ENCODE data around the gene CIBAR2. TPM values are rescaled to one million over a fixed set of nuclear protein-coding genes. Genes with fewer than 3 reads are reported as not detected.

The CIBAR2 gene
- total and polyA plus RNA-seq, 9 of the 15 experiments (the other 6 are each of a cell fraction or from before 2014, with no cell fraction given), result not detected

DNA sequence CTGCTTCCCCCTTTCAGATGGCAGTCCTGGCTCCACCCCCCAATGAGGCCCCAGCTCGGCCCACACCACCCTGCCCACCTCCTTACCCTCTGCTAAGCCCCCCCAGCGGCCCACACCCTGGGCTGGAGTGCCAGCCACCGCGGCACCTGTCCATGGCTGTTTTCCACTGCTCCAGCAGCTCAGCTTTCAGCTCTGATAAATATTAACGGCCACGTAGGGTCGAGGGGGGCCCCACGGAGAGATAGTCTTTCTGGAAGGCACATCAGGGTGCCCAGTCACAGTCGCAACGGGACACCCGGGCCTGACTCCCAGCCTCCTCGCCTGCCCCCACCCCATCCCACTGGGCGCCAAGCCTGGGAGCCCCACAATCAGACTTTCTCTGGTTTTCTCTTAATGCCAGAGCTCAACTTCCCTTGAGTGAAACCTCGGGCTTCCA is 46.5 kb upstream of the CIBAR2 start:
- no peaks in the 10 kb centered on the region for H3K9me3 ChIP-seq (replicated peaks; ENCODE audit: control insufficient read depth, insufficient read depth, low read depth, low read length)
- ChIA-PET POLR2A (interaction anchor here (0.5 to 1.6 kb wide), 3 partner anchors 9 to 22 kb away, joined by 3 to 6 read pairs (median 4); no protein-coding TSS in a partner anchor), CTCF (ENCODE audit: low intra/inter-chr PET ratio) (no interaction called here)
- no peaks in the 10 kb centered on the region for H4K20me1 ChIP-seq (replicated peaks; ENCODE audit: control insufficient read depth, insufficient read depth, low read length)
- H3K4me2 ChIP-seq (ENCODE audit: insufficient read depth, low read length), result no peak overlapping the region
- no peaks in the 10 kb centered on the region for H3K9me1 ChIP-seq (ENCODE audit: control insufficient read depth, insufficient read depth, low read length)
- no TSS peak for BruUV-seq (replicated peaks)
- intact Hi-C loops (cut with micrococcal nuclease), result no loop called here
- H2AFZ ChIP-seq (ENCODE audit: low read depth, low read length), result peak overlapping the region; percentile 43; the same call in 1 of the 2 replicates
- 38% methylated on average over 13 of the region's 14 CpGs for WGBS (ENCODE audit: insufficient coverage, low coverage, missing lambda C conversion rate)
- H3K4me3 ChIP-seq, result no peak overlapping the region
- ATAC-seq, result no peak
- in situ Hi-C loops (cut with MboI), result no loop called here
- no peak for FAIRE-seq
- H3K79me2 ChIP-seq (ENCODE audit: control insufficient read depth, insufficient read depth, low read length), result no peaks in the 10 kb centered on the region
- H3K27ac ChIP-seq (ENCODE audit: extremely low read depth, low read depth, low read length), result no peak overlapping the region
- H3K4me1 ChIP-seq (replicated peaks in 1 of 2; ENCODE audit: control insufficient read depth in 2 of 2, insufficient read depth in 2 of 2, low read length in 2 of 2), result peaks cover 4 to 32% of the 10 kb centered on the region in 2 experiments; a peak in 3 of 5 replicates
- H3K27me3 ChIP-seq (ENCODE audit: control insufficient read depth in 2 of 2, insufficient read depth in 2 of 2, low read length in 2 of 2), result peaks cover 0 to 18% of the 10 kb centered on the region in 2 experiments; a peak in 3 of 5 replicates
- H3K36me3 ChIP-seq (ENCODE audit: control insufficient read depth, insufficient read depth, low read length), result no peaks in the 10 kb centered on the region
- peak overlapping the region in 1 of 2 experiments; percentile 45; a peak in 1 of 4 replicates for H3K9ac ChIP-seq (ENCODE audit: insufficient read depth in 1 of 2, low read depth in 2 of 2, low read length in 2 of 2)
- DNase-seq (ENCODE audit: extremely low read depth in 1 of 4, low spot score in 3 of 4), result no peak
- TF ChIP-seq ARNT (IDR thresholded peaks at IDR 0.05) (no peak), SAP30 (IDR thresholded peaks at IDR 0.05; ENCODE audit: borderline replicate concordance, insufficient read depth, low read depth, low read length, poor library complexity, severe bottlenecking) (no peak), RAD51 (IDR thresholded peaks at IDR 0.05; ENCODE audit: borderline replicate concordance, low read depth) (no peak), PTTG1 (tag; IDR thresholded peaks at IDR 0.05; ENCODE audit: low read depth) (no peak), ZNF766 (CRISPR knock-in tag; conservative IDR thresholded peaks at IDR 0.05) (no peak), RBBP5 (IDR thresholded peaks at IDR 0.05; ENCODE audit: borderline replicate concordance, insufficient read depth, low read length, poor library complexity, severe bottlenecking) (no peak)
- TF ChIP-seq, protein P1, sequence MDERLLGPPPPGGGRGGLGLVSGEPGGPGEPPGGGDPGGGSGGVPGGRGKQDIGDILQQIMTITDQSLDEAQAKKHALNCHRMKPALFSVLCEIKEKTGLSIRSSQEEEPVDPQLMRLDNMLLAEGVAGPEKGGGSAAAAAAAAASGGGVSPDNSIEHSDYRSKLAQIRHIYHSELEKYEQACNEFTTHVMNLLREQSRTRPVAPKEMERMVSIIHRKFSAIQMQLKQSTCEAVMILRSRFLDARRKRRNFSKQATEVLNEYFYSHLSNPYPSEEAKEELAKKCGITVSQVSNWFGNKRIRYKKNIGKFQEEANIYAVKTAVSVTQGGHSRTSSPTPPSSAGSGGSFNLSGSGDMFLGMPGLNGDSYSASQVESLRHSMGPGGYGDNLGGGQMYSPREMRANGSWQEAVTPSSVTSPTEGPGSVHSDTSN (CRISPR knock-in tag; IDR thresholded peaks at IDR 0.05; ENCODE audit: low read depth), result no peak
- TF ChIP-seq, protein P1 (tag; conservative IDR thresholded peaks at IDR 0.05; ENCODE audit: low read depth), result no peak
- TF ChIP-seq, protein P2, sequence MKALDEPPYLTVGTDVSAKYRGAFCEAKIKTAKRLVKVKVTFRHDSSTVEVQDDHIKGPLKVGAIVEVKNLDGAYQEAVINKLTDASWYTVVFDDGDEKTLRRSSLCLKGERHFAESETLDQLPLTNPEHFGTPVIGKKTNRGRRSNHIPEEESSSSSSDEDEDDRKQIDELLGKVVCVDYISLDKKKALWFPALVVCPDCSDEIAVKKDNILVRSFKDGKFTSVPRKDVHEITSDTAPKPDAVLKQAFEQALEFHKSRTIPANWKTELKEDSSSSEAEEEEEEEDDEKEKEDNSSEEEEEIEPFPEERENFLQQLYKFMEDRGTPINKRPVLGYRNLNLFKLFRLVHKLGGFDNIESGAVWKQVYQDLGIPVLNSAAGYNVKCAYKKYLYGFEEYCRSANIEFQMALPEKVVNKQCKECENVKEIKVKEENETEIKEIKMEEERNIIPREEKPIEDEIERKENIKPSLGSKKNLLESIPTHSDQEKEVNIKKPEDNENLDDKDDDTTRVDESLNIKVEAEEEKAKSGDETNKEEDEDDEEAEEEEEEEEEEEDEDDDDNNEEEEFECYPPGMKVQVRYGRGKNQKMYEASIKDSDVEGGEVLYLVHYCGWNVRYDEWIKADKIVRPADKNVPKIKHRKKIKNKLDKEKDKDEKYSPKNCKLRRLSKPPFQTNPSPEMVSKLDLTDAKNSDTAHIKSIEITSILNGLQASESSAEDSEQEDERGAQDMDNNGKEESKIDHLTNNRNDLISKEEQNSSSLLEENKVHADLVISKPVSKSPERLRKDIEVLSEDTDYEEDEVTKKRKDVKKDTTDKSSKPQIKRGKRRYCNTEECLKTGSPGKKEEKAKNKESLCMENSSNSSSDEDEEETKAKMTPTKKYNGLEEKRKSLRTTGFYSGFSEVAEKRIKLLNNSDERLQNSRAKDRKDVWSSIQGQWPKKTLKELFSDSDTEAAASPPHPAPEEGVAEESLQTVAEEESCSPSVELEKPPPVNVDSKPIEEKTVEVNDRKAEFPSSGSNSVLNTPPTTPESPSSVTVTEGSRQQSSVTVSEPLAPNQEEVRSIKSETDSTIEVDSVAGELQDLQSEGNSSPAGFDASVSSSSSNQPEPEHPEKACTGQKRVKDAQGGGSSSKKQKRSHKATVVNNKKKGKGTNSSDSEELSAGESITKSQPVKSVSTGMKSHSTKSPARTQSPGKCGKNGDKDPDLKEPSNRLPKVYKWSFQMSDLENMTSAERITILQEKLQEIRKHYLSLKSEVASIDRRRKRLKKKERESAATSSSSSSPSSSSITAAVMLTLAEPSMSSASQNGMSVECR (CRISPR knock-in tag; IDR thresholded peaks at IDR 0.05), result no peak
- TF ChIP-seq, protein P3, sequence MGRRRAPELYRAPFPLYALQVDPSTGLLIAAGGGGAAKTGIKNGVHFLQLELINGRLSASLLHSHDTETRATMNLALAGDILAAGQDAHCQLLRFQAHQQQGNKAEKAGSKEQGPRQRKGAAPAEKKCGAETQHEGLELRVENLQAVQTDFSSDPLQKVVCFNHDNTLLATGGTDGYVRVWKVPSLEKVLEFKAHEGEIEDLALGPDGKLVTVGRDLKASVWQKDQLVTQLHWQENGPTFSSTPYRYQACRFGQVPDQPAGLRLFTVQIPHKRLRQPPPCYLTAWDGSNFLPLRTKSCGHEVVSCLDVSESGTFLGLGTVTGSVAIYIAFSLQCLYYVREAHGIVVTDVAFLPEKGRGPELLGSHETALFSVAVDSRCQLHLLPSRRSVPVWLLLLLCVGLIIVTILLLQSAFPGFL (CRISPR knock-in tag; IDR thresholded peaks at IDR 0.05), result no peak
- TF ChIP-seq, protein P4, sequence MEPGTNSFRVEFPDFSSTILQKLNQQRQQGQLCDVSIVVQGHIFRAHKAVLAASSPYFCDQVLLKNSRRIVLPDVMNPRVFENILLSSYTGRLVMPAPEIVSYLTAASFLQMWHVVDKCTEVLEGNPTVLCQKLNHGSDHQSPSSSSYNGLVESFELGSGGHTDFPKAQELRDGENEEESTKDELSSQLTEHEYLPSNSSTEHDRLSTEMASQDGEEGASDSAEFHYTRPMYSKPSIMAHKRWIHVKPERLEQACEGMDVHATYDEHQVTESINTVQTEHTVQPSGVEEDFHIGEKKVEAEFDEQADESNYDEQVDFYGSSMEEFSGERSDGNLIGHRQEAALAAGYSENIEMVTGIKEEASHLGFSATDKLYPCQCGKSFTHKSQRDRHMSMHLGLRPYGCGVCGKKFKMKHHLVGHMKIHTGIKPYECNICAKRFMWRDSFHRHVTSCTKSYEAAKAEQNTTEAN (CRISPR knock-in tag; IDR thresholded peaks at IDR 0.05), result no peak

Data from K562 (cell line).